Ammon's horn (tissue), 1 donor: ENCODE results near the gene IKBKG.
"Not testable (repeated sequence)": the region's sequence is repeated elsewhere in the genome, so short reads cannot be mapped to it uniquely, and the experiment has no call there.

Experiments
- DNase-seq: peaks from one replicate; pipeline ENCODE4 v3.0.0-alpha.2; 2016; ENCODE audit warnings: low spot score

The IKBKG gene

GRCh38 chrX:154526901-154527675 lies 20.3 kb upstream of the IKBKG start:
- peak; percentile 80 for DNase-seq

GRCh38 chrX:154529206-154529612 lies 18.2 kb upstream of the IKBKG start:
- no peak for DNase-seq

- no peak for DNase-seq
These were observed 17.1 kb upstream of the IKBKG start for GRCh38 chrX:154530286-154530685.

- DNase-seq: no peak
These were observed 15.8 kb upstream of the IKBKG start for GRCh38 chrX:154531626-154532025.

GRCh38 chrX:154532690-154533089 lies 14.7 kb upstream of the IKBKG start:
- no peak for DNase-seq

- DNase-seq: peak; percentile 85
These were observed 12.7 kb upstream of the IKBKG start for GRCh38 chrX:154534526-154535322.

- DNase-seq: no peak
These were observed 11.5 kb upstream of the IKBKG start for GRCh38 chrX:154535892-154536291.

GRCh38 chrX:154539077-154539476 lies 8.3 kb upstream of the IKBKG start:
- DNase-seq: no peak

GRCh38 chrX:154540365-154540764 lies 7.1 kb upstream of the IKBKG start:
- not testable (repeated sequence) for DNase-seq

- no peak for DNase-seq
These were observed 6.4 kb upstream of the IKBKG start for GRCh38 chrX:154540897-154541535.

GRCh38 chrX:154541589-154541895 lies 5.9 kb upstream of the IKBKG start:
- no peak for DNase-seq

GRCh38 chrX:154541896-154542722 lies 5.3 kb upstream of the IKBKG start:
- peak; percentile 69 for DNase-seq

GRCh38 chrX:154542723-154543424 lies 4.5 kb upstream of the IKBKG start:
- DNase-seq: no peak

- DNase-seq: no peak
These were observed 1.6 kb upstream of the IKBKG start for GRCh38 chrX:154545673-154546274.

GRCh38 chrX:154546354-154547244 lies 821 bp upstream of the IKBKG start, which contains the start of gene G6PD:
G6PD (minus strand) TSS chrX:154546846; CDS start chrX:154546155, 691 bp downstream.
- DNase-seq: peak; percentile 68

- no peak for DNase-seq
These were observed 552 bp downstream of the IKBKG start for GRCh38 chrX:154548028-154548316.

GRCh38 chrX:154549766-154550165 lies 2.3 kb downstream of the IKBKG start:
- DNase-seq: no peak

- DNase-seq: not testable (repeated sequence)
These were observed 4.8 kb downstream of the IKBKG start for GRCh38 chrX:154552112-154552806.

GRCh38 chrX:154558060-154558690 lies 10.8 kb downstream of the IKBKG start:
- DNase-seq: not testable (repeated sequence)
